Femur (tissue), 1 donor: ENCODE measurements around the gene CYB5B.

Experiments used
- DNase-seq: peaks from one replicate; pipeline ENCODE4 v3.0.0-alpha.2; 2017

The CYB5B gene

GRCh38 chr16:69490707-69491324 is 66.4 kb downstream of the CYB5B start:
- DNase-seq: no peak

GRCh38 chr16:69494991-69495392 is 70.6 kb downstream of the CYB5B start:
- DNase-seq: no peak

GRCh38 chr16:69495821-69496220 is 71.4 kb downstream of the CYB5B start:
- DNase-seq: no peak

- DNase-seq: no peak
Observed at GRCh38 chr16:69496376-69496775, 72.0 kb downstream of the CYB5B start.

- no peak for DNase-seq
Observed at GRCh38 chr16:69496896-69497295, 72.5 kb downstream of the CYB5B start.

GRCh38 chr16:69497876-69498596 is 73.6 kb downstream of the CYB5B start:
- no peak for DNase-seq

- DNase-seq: no peak
Observed at GRCh38 chr16:69498926-69499325, 74.5 kb downstream of the CYB5B start.

GRCh38 chr16:69499541-69500230 is 75.3 kb downstream of the CYB5B start:
- no peak for DNase-seq

GRCh38 chr16:69500496-69500895 is 76.1 kb downstream of the CYB5B start:
- DNase-seq: no peak

GRCh38 chr16:69501956-69502745 is 77.7 kb downstream of the CYB5B start:
- no peak for DNase-seq

- DNase-seq: no peak
Observed at GRCh38 chr16:69503244-69503643, 78.8 kb downstream of the CYB5B start.

- DNase-seq: no peak
Observed at GRCh38 chr16:69508033-69508755, 83.8 kb downstream of the CYB5B start.

GRCh38 chr16:69509125-69509524 is 84.7 kb downstream of the CYB5B start:
- DNase-seq: no peak

- DNase-seq: no peak
Observed at GRCh38 chr16:69511651-69512050, 87.2 kb downstream of the CYB5B start.

- no peak for DNase-seq
Observed at GRCh38 chr16:69513180-69513966, 89.0 kb downstream of the CYB5B start.

GRCh38 chr16:69514356-69514755 is 89.9 kb downstream of the CYB5B start:
- no peak for DNase-seq
